HG03460 (cell line): ENCODE measurements around the gene CAMK1D.

ENCODE experiments used
- ATAC-seq: cut with Tn5 transposase; IDR thresholded peaks from one replicate; pipeline ENCODE4 v1.9.1; 2021; ENCODE audit not compliant: unreplicated experiment

The CAMK1D gene

GRCh38 chr10:12684784-12685183 lies 335.4 kb downstream of the CAMK1D start:
- ATAC-seq: no peak

- no peak for ATAC-seq
These were observed 336.1 kb downstream of the CAMK1D start for GRCh38 chr10:12685261-12686058.

- ATAC-seq: no peak
These were observed 338.6 kb downstream of the CAMK1D start for GRCh38 chr10:12687996-12688395.

- ATAC-seq: no peak
These were observed 340.5 kb downstream of the CAMK1D start for GRCh38 chr10:12689893-12690292.

- no peak for ATAC-seq
These were observed 341.3 kb downstream of the CAMK1D start for GRCh38 chr10:12690525-12691126.

GRCh38 chr10:12691596-12691995 lies 342.2 kb downstream of the CAMK1D start:
- no peak for ATAC-seq

- ATAC-seq: no peak
These were observed 348.4 kb downstream of the CAMK1D start for GRCh38 chr10:12697764-12698163.

GRCh38 chr10:12699258-12699700 lies 349.9 kb downstream of the CAMK1D start:
- ATAC-seq: no peak

- ATAC-seq: no peak
These were observed 350.6 kb downstream of the CAMK1D start for GRCh38 chr10:12699781-12700556.

- ATAC-seq: no peak
These were observed 351.2 kb downstream of the CAMK1D start for GRCh38 chr10:12700557-12700874.

GRCh38 chr10:12701696-12702095 lies 352.3 kb downstream of the CAMK1D start:
- no peak for ATAC-seq

GRCh38 chr10:12702215-12702770 lies 352.9 kb downstream of the CAMK1D start:
- ATAC-seq: no peak

GRCh38 chr10:12703126-12703525 lies 353.8 kb downstream of the CAMK1D start:
- ATAC-seq: no peak

- ATAC-seq: no peak
These were observed 354.5 kb downstream of the CAMK1D start for GRCh38 chr10:12703813-12704212.

- ATAC-seq: no peak
These were observed 355.1 kb downstream of the CAMK1D start for GRCh38 chr10:12704488-12704887.

- no peak for ATAC-seq
These were observed 356.6 kb downstream of the CAMK1D start for GRCh38 chr10:12705943-12706342.

GRCh38 chr10:12707461-12708185 lies 358.3 kb downstream of the CAMK1D start:
- no peak for ATAC-seq

- no peak for ATAC-seq
These were observed 359.7 kb downstream of the CAMK1D start for GRCh38 chr10:12709000-12709401.

- ATAC-seq: no peak
These were observed 360.2 kb downstream of the CAMK1D start for GRCh38 chr10:12709521-12709963.

- no peak for ATAC-seq
These were observed 360.8 kb downstream of the CAMK1D start for GRCh38 chr10:12710157-12710556.
